Activated CD8-positive, alpha-beta memory T cell treated with anti-CD3 and anti-CD28 coated beads, Interleukin-2, amount 10 ng/mL, durations not matched to agents 7 days and 5 days (primary cell): ENCODE measurements around the gene TRDN. TPM values are rescaled to one million over a fixed set of nuclear protein-coding genes. Genes with fewer than 3 reads are reported as not detected.
"Not testable (repeated sequence)": the region's sequence is repeated elsewhere in the genome, so short reads cannot be mapped to it uniquely, and the experiment has no call there.

Experiments used
- ATAC-seq: fragments of 150-1000 bp; cut with Tn5 transposase; one replicate; pipeline ENCODE4 v1.10.0; 2021; ENCODE audit warnings: moderate library complexity
- CTCF ChIA-PET: fragments of 350-600 bp; sonication (Branson Sonifier 250); formaldehyde crosslinking; loops from one replicate; lab custom pipeline; 2021; ENCODE audit warnings: antibody characterized with exemption; lab: Charles Lee
- DNase-seq: peaks from one replicate; pipeline ENCODE4 v3.0.0-alpha.2; 2020
- H3K27ac Mint-ChIP-seq: one replicate; pipeline ENCODE4 v1.8.0; 2021; ENCODE audit warnings: mild to moderate bottlenecking, mixed read lengths
- H3K27me3 Mint-ChIP-seq: one replicate; pipeline ENCODE4 v1.8.0; 2021; ENCODE audit warnings: mixed read lengths
- H3K36me3 Mint-ChIP-seq: one replicate; pipeline ENCODE4 v1.8.0; 2021; ENCODE audit warnings: mild to moderate bottlenecking, mixed read lengths
- H3K4me1 Mint-ChIP-seq: one replicate; pipeline ENCODE4 v1.8.0; 2021; ENCODE audit warnings: mixed read lengths
- H3K4me3 Mint-ChIP-seq: one replicate; pipeline ENCODE4 v1.8.0; 2021; ENCODE audit warnings: mild to moderate bottlenecking, moderate library complexity, mixed read lengths
- H3K9me3 Mint-ChIP-seq: one replicate; pipeline ENCODE4 v1.8.0; 2022; ENCODE audit warnings: low read depth, mixed read lengths
- total RNA-seq, 2 experiments: library from RNA; stranded (reverse); gene quantifications; one replicate each; pipeline ENCODE4 v1.2.3, GENCODE V29; 2021

TRDN gene
- total RNA-seq, 2 experiments from 2014 or later = not detected

DNA sequence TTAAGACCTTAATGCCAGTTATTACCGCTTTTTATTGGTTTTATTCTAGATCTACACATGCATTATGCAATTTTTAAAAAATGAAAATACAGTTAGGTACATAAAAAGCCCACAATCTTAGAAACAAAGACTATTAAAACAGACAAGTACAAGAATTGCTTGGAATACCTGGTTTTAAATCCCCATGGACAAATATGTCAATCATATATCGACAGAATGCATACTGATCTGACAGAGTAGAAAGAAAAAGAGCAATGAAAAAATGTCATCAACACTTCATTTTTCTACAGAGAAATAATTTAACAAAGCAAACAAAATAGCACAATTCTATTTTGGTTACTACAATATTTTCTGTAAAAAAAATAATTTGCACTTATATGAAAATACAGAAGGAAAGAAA is 139.7 kb downstream of the TRDN start:
- Mint-ChIP-seq H3K27me3 (no peaks in the 10 kb centered on the region), H3K4me1 (no peaks in the 10 kb centered on the region), H3K9me3 (no peaks in the 10 kb centered on the region), H3K4me3 (no peak overlapping the region), H3K36me3 (no peaks in the 10 kb centered on the region), H3K27ac (no peak overlapping the region)
- ATAC-seq (no peak), DNase-seq (no peak)
- CTCF ChIA-PET = no interaction called here

DNA sequence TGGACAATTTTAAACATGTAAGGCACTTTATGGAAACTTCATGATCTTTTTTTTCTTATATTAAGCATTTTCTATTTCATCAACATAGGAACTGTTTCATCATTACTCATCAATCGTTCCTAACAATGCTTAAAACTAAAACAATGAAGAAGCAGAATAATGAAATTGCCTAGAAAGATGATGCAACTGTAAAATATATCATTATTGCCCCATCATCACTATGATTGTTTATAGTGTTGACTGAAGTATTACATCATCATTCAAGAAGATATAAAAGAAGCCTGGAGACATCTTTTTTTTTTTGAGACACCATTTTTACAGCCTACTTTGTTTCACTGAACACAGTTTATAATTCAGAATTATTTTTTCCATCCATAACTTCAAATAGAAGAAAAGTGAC is 147.2 kb downstream of the TRDN start:
- no peaks in the 10 kb centered on the region for H3K9me3 Mint-ChIP-seq
- CTCF ChIA-PET = no interaction called here
- H3K36me3 Mint-ChIP-seq = no peaks in the 10 kb centered on the region
- no peak overlapping the region for H3K4me3 Mint-ChIP-seq
- no peaks in the 10 kb centered on the region for H3K27me3 Mint-ChIP-seq
- ATAC-seq (no peak), DNase-seq (no peak)
- no peaks in the 10 kb centered on the region for H3K4me1 Mint-ChIP-seq
- H3K27ac Mint-ChIP-seq = no peak overlapping the region

DNA sequence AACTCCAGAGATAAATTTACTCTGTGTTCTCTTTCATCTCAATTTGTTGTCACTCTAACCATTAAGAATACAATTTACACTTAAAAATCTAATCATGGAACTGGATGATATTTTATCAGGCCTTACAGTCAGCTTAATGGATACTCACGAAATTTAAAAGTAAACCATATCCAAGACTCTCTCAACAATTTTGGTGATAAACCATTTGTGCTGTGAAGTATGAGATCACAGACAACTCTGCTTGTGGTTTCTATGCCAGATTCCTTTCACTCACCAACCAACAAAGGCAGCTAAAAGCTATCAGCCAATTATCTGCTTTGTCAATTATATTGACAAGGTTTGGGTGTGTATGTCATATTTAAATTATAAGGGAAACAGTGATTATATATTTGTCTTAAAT is 155.8 kb downstream of the TRDN start:
- H3K36me3 Mint-ChIP-seq = no peaks in the 10 kb centered on the region
- no peaks in the 10 kb centered on the region for H3K4me1 Mint-ChIP-seq
- no peak overlapping the region for H3K27ac Mint-ChIP-seq
- no peak for DNase-seq
- H3K4me3 Mint-ChIP-seq = no peak overlapping the region
- ATAC-seq = no peak
- H3K9me3 Mint-ChIP-seq = peaks cover 2% of the 10 kb centered on the region
- no peaks in the 10 kb centered on the region for H3K27me3 Mint-ChIP-seq
- CTCF ChIA-PET = no interaction called here

DNA sequence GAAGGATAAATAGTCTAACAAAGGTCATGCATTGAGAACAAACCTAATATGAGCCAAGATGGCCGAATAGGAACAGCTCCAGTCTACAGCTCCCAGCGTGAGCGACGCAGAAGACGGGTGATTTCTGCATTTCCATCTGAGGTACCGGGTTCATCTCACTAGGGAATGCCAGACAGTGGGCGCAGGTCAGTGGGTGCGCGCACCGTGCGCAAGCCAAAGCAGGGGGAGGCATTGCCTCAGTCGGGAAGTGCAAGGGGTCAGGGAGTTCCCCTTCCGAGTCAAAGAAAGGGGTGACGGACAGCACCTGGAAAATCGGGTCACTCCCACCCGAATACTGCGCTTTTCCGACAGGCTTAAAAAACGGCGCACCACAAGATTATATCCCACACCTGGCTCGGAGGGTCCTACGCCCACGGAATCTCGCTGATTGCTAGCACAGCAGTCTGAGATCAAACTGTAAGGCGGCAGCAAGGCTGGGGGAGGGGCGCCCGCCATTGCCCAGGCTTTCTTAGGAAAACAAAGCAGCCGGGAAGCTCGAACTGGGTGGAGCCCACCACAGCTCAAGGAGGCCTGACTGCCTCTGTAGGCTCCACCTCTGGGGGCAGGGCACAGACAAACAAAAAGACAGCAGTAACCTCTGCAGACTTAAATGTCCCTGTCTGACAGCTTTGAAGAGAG is 164.6 kb downstream of the TRDN start:
- H3K9me3 Mint-ChIP-seq, ATAC-seq, CTCF ChIA-PET, H3K27me3 Mint-ChIP-seq, H3K4me3 Mint-ChIP-seq, H3K27ac Mint-ChIP-seq, DNase-seq, H3K36me3 Mint-ChIP-seq, H3K4me1 Mint-ChIP-seq: not testable (repeated sequence)

DNA sequence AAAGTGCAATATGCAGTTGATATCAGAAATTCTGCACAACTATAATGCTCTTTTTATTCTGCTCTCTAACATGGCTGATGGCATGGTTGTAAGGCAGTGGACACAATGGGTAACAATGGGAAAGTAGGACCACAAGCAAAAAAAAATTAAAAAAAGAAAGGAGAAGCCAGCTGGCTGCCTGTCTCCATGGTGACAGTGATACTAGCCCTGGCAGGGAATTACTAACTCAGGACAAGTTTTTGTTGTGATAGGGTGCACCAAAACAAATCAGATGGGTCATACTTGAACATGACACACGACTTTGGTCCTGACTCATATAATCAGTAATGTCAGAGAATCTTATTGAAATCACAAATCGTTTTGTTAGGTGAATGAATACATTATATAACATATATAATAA is 169.4 kb downstream of the TRDN start:
- peaks cover 4% of the 10 kb centered on the region for H3K9me3 Mint-ChIP-seq
- no peaks in the 10 kb centered on the region for H3K36me3 Mint-ChIP-seq
- CTCF ChIA-PET = no interaction called here
- no peaks in the 10 kb centered on the region for H3K4me1 Mint-ChIP-seq
- H3K27me3 Mint-ChIP-seq = no peaks in the 10 kb centered on the region
- no peak overlapping the region for H3K4me3 Mint-ChIP-seq
- no peak overlapping the region for H3K27ac Mint-ChIP-seq
- no peak for ATAC-seq
- no peak for DNase-seq

DNA sequence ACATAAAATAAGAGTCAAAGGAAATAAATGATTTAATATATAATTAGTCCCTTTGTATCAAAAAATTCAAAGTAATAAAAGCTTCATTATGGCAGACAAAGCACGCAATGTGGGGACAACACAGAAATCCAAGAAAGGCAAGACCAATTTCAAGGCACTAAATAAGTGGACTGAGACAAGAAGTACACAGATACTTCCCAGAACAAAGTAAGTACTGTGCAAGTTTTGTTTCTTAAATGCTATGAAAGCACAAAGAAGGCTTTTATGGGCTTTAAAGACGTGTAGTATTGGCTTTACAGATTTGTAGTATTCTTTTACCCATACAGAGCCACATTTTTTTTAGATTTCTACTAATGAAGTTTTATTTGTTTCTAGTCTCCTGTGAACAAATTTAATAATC is 174.6 kb downstream of the TRDN start:
- DNase-seq (no peak), ATAC-seq (no peak)
- H3K9me3 Mint-ChIP-seq = no peaks in the 10 kb centered on the region
- no peaks in the 10 kb centered on the region for H3K36me3 Mint-ChIP-seq
- H3K27me3 Mint-ChIP-seq = no peaks in the 10 kb centered on the region
- CTCF ChIA-PET = no interaction called here
- H3K4me1 Mint-ChIP-seq = no peaks in the 10 kb centered on the region
- no peak overlapping the region for H3K27ac Mint-ChIP-seq
- H3K4me3 Mint-ChIP-seq = no peak overlapping the region

DNA sequence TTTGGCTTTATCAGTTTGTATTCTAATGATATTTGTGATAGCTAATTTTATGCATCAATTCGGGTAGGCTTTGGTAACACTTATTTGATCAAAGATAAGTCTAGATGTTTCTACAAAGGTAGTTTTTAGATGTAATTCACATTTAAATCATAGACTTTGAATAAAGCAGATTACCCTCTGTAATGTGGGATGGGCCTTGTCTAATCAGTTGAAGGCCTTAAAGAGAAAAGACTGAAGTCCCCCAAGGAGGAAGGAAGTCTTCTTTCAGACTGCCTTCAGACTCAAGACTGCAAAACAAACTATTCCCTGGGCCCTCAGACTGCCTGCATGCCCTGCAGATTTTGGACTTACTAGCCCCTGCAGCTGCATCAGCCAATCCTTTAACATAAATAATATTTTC is 178.5 kb downstream of the TRDN start:
- Mint-ChIP-seq H3K9me3 (peaks cover 3% of the 10 kb centered on the region), H3K36me3 (no peaks in the 10 kb centered on the region), H3K4me1 (no peaks in the 10 kb centered on the region), H3K27ac (no peak overlapping the region), H3K4me3 (no peak overlapping the region), H3K27me3 (no peaks in the 10 kb centered on the region)
- no peak for ATAC-seq
- DNase-seq = no peak
- CTCF ChIA-PET = no interaction called here

DNA sequence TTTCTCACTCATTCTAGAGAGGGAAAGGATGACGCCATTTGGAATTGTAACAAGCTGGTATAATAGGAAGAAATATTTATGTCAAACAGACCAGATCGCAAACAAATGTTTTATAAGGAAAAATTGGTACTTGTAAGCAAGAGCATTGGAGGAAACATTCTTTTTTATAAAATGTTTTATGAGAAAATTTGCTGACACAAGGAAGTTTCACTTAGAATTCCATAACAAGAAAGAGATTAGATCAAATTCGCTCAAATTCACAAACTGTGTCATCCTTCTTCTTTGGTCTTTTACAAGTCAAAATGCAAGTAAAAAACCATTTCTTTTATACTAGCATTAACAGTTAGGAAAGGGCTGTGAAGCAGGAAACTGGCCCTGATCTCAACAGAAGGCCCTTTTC is 179.9 kb downstream of the TRDN start:
- H3K9me3 Mint-ChIP-seq = peaks cover 4% of the 10 kb centered on the region
- CTCF ChIA-PET = no interaction called here
- no peak overlapping the region for H3K27ac Mint-ChIP-seq
- no peaks in the 10 kb centered on the region for H3K27me3 Mint-ChIP-seq
- H3K36me3 Mint-ChIP-seq = no peaks in the 10 kb centered on the region
- ATAC-seq = no peak
- no peak for DNase-seq
- H3K4me3 Mint-ChIP-seq = no peak overlapping the region
- H3K4me1 Mint-ChIP-seq = no peaks in the 10 kb centered on the region

DNA sequence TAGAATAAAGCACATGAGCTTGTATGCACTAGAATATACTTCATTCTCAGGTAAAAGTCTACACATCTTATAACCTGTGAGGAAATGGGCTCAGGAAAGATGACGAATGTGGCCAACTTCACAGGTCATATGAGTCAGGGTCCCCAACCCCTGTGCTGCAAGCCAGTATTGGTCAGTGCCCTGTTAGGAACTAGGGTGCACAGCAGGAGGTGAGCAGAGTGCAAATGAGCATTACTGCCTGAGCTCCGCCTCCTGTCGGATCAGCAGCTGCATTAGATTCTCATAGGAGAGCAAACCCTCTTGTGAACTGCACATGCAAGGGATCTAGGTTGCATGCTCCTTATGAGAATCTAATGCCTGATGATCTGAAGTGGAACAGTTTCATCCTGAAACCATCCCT is 182.3 kb downstream of the TRDN start:
- CTCF ChIA-PET = no interaction called here
- no peak overlapping the region for H3K4me3 Mint-ChIP-seq
- H3K36me3 Mint-ChIP-seq = no peaks in the 10 kb centered on the region
- no peak for ATAC-seq
- peaks cover 4% of the 10 kb centered on the region for H3K9me3 Mint-ChIP-seq
- DNase-seq = no peak
- no peak overlapping the region for H3K27ac Mint-ChIP-seq
- H3K4me1 Mint-ChIP-seq = no peaks in the 10 kb centered on the region
- H3K27me3 Mint-ChIP-seq = no peaks in the 10 kb centered on the region

DNA sequence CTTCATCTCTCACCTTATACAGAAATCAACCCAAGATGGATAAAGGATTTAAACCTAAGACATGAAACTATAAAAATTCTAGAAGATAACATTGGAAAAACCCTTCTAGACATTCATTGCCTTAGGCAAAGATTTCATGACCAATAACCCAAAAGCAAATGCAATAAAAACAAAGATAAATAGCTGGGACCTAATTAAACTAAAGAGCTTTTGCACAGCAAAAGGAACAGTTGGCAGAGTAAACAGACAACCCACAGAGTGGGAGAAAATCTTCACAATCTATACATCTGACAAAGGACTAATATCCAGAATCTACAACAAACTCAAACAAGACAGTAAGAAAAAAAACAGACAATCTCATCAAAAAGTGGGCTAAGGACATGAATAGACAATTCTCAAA is 183.7 kb downstream of the TRDN start:
- DNase-seq, ATAC-seq, H3K27ac Mint-ChIP-seq, H3K4me3 Mint-ChIP-seq, CTCF ChIA-PET, H3K36me3 Mint-ChIP-seq, H3K27me3 Mint-ChIP-seq, H3K9me3 Mint-ChIP-seq, H3K4me1 Mint-ChIP-seq: not testable (repeated sequence)

DNA sequence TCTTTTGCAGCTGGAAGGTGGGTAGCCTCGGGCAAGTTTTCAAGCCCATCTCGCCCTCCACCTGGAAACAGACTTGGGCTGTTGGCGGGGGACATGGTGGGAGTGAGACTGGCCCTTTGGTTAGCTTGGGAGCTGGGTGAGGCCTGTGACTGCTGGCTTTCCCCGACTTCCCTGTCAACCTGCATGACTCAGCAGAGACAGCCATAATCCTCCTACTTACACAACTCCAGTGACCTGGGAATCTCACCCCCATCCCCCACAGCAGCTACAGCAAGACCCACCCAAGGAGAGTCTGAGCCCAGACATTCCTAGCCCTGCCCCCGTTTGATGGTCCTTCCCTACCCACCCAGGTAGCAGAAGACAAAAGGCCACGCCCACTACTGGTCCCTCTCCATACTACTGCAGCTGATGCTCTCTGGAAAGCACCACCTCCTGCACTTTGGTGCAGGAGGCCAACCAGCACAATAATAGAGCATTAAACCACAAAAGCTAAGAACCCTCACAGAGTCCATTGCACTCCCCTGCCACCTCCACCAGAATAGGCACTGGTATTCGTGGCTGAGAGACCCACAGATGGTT is 188.4 kb downstream of the TRDN start:
- Mint-ChIP-seq H3K36me3 (no peaks in the 10 kb centered on the region), H3K27ac (no peak overlapping the region), H3K4me1 (no peaks in the 10 kb centered on the region), H3K27me3 (no peaks in the 10 kb centered on the region), H3K4me3 (no peak overlapping the region), H3K9me3 (peaks cover 3% of the 10 kb centered on the region)
- CTCF ChIA-PET = no interaction called here
- no peak for DNase-seq
- no peak for ATAC-seq

DNA sequence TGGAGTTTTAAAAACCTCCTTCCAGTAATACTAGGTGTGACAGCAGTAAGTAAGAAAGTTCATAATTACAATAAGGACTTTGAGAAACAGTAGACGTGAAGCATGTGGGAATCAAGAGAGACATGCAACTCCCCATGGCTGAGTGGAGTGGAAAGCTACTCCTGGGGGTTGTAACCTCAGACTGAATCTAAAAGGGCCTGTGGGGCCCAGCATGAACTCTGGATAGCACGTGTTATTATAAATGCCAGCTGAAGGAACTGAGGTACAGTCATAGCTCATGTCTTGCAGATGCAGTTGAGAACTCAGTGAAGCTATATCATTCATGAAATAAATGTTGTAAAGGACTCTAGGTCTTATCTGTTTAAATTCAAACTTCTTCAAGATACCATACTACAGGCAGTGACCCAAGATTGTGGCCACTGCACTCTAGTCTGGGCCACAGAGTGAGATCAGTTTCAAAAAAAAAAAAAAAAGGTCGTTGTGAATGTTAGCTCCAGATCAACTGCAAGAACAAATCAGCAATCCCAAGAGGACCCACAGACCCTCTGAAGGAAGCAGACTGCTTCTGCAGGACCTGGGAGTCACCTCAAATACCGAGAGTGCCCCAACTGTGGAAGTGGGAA is 189.3 kb downstream of the TRDN start:
- Mint-ChIP-seq H3K9me3 (no peaks in the 10 kb centered on the region), H3K27me3 (no peaks in the 10 kb centered on the region), H3K4me1 (no peaks in the 10 kb centered on the region), H3K27ac (no peak overlapping the region), H3K4me3 (no peak overlapping the region), H3K36me3 (no peaks in the 10 kb centered on the region)
- CTCF ChIA-PET = no interaction called here
- no peak for DNase-seq
- no peak for ATAC-seq

DNA sequence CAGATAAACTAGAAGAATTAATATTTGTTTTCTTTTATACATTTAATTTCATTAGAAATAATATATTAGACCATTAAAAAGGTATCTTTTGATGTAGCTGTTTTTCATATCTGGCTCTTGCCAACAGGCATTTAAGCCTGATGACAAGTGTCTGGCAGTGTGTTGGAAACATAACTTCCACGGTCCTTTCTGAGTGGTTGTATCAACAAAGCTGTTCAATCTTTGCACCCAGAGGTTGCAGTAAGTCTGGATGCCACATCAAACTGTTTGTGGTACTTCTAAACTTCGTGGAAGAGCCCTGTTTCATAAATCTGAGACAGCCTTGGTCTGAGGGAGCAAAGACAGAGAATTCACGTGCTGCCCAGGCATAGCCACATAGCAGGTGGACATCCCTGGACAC is 197.4 kb downstream of the TRDN start:
- no peaks in the 10 kb centered on the region for H3K9me3 Mint-ChIP-seq
- CTCF ChIA-PET = no interaction called here

DNA sequence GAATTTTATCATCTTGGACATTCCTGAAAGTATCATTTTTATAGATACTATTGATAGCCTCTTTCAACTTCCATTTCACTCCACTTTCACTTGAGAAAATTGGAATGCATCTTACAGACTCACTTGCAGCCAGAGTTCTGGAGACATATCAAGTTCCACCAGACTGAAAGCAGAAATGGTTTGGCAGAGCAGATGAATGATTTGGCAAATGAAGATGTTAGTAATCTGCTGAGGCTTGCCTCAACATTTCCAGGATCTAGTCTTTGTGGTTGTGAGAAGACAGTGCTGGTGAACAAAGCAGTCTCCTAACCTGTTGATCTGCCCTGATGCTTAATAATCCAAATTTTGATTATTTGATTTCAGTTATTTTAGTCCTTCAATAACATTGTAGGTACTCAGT is 202.6 kb downstream of the TRDN start:
- Mint-ChIP-seq H3K36me3 (no peaks in the 10 kb centered on the region), H3K4me3 (no peak overlapping the region), H3K9me3 (no peaks in the 10 kb centered on the region), H3K27ac (no peak overlapping the region), H3K4me1 (no peaks in the 10 kb centered on the region), H3K27me3 (no peaks in the 10 kb centered on the region)
- ATAC-seq (no peak), DNase-seq (no peak)
- CTCF ChIA-PET = no interaction called here

More for the DNA sequence above, 197.4 kb downstream of the TRDN start:
- Mint-ChIP-seq H3K4me3 (no peak overlapping the region), H3K4me1 (no peaks in the 10 kb centered on the region), H3K36me3 (no peaks in the 10 kb centered on the region), H3K27ac (no peak overlapping the region), H3K27me3 (no peaks in the 10 kb centered on the region)
- ATAC-seq = no peak
- no peak for DNase-seq
